GM18867 (cell line): ENCODE data around the gene CD53.
"Not testable (repeated sequence)": the region's sequence is repeated elsewhere in the genome, so short reads cannot be mapped to it uniquely, and the experiment has no call there.

Experiments
- ATAC-seq: cut with Tn5 transposase; IDR thresholded peaks from one replicate; pipeline ENCODE4 v1.9.1; 2021; ENCODE audit warnings: mild to moderate bottlenecking, moderate library complexity; ENCODE audit not compliant: unreplicated experiment

The CD53 gene

GRCh38 chr1:110914676-110915075 is 41.7 kb downstream of the CD53 start:
- no peak for ATAC-seq

GRCh38 chr1:110915804-110916203 is 42.9 kb downstream of the CD53 start:
- ATAC-seq, result no peak

DNA sequence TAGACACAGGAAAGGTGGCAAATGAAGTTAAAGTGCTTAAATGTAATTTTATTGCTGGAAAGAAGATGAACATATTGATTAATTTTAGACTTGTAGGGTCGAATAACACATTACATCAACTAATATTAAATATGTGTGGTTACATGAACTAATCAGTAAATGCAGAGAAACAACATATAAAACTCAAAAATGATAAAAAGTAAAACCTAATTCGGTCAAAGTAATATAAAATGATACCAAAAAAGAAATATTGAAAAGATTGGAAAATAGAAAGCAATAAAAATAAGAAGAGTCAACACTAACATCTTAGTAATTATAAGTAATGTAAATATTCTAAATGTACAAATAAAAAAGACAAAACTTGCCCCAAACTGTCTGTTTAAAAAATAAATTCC is 43.3 kb downstream of the CD53 start:
- ATAC-seq, result no peak

GRCh38 chr1:110916669-110917306 is 43.8 kb downstream of the CD53 start:
- ATAC-seq, result peak; percentile 75

DNA sequence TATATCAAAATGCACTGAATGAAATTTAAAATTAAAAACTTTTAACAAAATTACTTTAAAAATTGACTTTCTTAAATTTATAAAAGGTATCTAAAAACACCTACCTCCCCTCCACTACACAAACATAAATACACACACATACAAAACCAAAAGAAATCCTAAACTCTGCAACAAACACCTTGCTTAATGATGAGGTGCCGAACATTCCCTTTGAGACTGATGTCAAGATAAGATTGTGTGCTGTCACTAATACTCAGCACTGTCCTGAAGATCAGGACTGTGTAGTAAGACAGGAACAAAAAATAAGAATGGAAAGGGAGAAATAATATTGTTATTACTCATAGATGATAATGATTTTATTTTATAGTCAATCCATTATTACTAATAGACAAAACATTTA is 45.1 kb downstream of the CD53 start:
- ATAC-seq, result no peak

DNA sequence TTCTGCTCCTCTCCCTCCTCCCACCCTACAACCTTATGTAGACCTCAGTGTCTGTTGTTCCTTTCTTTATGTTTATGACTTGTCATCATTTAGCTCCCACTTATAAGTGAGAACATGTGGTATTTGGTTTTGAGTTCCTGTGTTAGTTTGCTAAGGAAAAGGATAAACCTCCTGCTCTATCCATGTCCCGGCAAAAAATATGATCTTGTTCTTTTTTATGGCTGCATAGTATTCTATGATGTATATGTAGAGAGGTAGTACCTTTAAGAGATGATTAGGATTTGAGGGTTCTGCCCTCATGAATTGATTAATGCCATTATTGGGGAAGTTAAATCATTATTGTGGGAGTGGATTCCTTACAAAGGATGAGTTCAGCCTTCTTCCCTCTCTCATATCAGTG is 49.0 kb downstream of the CD53 start:
- ATAC-seq, result no peak

DNA sequence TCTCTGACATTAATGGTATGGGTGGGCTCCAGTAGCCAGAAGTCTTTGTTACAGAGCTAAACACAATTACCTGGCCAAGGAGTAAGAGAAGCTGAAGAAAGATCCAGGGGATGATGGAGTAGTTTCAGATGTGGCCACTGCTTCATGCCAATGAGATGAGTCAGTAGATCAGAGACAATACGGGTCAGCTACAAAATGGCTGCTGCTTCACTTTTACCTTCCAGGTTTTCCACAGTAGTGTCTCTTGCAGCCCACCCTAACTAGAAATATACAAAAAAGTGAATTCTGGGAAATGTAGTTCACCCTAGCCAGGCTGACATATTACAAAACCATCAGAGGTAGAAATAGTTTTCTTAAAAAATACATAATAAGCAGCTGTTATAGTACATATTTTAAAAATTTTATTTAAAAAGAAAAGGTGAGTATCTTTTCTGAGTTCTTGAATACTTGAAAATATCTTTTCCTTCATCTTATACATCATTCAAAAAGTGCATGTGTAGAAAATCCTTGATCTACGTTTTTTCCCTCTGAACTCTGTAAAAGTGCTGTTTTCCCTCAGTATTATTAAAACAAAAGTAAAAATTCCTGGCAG is 54.6 kb downstream of the CD53 start:
- ATAC-seq, result no peak

DNA sequence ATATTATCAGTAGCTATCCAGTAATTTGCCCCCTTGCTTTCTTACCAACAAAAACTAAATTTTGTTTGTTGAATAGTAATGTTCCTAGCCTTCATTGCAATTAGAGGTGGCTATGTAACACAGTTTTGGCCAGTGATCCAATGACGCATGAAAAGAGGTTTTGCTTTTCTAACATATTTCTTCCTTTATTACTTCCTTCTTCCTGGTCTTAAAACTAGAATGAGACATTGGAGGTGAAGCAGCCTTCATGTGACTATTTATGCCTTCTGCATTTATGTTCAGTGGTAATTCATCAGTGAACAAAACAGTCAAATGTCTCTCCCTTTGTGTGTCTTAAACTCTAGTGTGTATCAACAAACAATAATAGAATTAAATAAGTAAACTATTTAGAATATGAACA is 55.2 kb downstream of the CD53 start:
- ATAC-seq, result no peak

DNA sequence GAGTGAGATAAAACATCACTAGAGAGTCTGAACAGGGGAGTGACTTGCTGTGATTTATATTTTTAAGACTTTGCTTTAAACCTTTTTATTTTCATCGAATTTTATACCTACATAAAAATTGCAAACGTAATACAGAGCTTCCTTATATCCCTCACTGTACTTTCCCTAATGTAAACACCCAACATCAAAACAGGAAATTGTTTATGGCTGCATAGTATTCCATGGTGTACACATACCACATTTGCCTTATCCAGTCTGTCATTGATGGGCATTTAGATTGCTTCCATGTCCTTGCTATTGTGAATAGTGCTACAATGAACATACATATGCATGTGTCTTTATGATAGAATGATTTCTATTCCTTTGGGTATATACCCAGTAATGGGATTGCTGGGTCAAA is 56.0 kb downstream of the CD53 start:
- ATAC-seq, result no peak

DNA sequence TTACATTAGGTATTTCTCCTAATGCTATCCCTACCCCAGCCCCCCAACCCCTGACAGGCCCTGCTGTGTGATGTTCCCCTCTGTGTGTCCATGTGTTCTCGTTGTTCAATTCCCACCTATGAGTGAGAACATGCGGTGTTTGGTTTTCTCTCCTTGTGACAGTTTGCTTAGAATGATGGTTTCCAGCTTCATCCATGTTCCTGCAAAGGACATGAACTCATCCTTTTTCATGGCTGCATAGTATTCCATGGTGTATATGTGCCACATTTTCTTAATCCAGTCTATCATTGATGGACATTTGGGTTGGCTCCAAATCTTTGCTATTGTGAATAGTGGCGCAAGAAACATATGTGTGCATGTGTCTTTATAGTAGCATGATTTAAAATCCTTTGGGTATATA is 58.1 kb downstream of the CD53 start:
- ATAC-seq, result not testable (repeated sequence)

DNA sequence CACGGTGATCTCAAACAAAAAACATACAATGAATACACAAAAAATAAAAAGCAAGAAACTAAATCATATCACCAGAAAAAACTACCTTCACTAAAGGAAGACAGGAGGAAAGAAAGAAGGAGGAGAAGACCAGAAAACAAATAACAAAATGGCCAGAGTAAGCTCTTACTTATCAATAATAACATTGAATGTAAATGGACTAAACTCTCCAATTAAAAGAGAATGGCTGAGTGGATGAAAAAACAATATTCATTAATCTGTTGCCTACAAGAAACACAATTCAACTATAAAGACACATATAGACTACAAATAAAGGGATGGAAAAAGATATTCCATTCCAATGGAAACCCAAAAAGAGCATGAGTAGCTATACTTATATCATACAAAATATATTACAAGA is 63.6 kb downstream of the CD53 start:
- ATAC-seq, result no peak

DNA sequence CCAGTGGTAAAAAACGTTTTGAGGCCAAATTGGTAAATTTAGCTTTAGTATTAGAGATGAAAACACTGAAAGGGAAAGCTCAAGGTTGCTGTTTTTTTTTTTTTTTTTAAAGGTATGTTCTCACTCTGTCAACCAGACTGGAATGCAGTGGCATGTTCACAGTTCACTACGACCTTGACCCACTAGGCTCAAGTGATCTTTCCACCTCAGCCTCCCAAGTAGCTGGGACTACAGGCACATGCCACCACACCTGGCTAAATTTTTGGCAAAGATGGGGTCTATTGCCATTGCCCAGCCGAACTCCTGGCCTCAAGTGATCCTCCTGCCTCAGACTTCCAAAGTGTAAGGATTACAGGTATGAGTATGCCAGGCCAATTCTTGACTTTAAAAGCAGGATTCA is 71.9 kb downstream of the CD53 start:
- ATAC-seq, result no peak

- no peak for ATAC-seq
Observed at GRCh38 chr1:110945626-110946025, 72.7 kb downstream of the CD53 start.

DNA sequence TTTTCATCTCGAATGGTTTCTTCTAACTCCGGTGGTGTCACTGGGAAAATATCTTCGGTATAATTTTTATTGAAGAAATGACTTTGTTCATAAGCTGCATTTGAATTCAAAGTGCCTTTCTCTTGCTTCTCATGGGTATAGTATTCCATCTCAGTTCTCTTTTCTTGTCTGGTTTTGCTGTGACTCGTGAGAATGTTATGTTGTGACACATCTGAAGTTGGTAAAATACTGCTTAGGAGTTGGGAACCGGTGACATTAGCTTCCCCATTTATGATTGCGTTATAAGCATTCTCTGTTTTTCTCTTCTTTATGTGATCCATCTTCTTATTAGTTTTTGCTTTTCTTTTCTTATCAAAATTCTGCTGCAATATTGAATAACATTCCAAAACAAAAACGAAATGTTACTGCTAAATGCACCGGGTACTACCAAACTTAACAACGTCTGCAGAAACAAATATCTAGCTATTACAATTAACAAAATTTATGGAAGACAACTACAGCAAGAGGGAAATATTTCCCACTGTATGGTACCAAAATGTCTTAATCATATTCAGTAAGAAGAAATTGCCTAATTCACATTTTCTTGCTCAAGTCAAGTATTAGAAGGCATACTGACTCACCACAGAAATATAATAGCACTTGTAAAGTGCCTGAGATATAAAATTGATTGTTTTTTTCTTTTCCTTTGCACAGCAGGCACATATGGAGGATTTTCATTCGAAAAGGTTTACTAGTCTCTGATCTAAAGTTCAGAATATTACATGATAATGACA is 75.3 kb downstream of the CD53 start:
- no peak for ATAC-seq
